Measurements from ENCODE around the gene TBC1D5.

The TBC1D5 gene

DNA sequence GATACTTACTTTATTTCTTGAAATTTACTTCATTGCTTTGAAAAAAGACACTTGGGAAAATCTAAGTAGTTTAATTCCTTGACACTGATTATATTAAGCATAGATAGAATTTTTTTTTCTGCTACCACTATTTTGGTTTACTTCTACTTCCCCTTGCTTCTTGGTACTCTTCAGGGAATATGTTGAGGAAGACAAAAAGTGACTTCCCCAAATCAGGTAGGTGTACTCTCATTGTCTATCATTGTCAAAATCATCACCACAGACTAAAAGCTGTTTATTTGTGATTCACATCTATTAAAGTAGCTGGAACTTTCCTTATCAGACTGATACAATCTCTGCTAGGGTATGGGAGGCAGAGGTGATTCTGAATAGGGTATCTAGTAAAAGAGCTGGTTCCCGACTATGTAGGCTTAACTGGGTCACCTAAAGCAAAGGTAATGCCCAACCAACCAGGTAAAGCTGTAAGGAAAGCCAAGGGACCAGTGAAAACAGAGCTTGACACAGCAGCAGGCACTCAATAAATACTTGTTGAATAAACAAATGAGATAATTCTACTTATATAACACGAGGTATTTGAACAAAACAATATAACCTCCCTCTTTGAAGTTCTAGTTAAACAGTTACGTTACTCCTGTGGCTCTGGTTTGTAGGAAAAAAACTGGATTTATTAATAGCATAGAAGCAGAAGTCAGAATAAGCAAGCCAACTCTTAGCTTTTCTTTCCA lies 510.7 kb downstream of the TBC1D5 start:
- TF ChIP-seq ZFX (IDR thresholded peaks at IDR 0.05): no peak
- TF ChIP-seq, protein P1, sequence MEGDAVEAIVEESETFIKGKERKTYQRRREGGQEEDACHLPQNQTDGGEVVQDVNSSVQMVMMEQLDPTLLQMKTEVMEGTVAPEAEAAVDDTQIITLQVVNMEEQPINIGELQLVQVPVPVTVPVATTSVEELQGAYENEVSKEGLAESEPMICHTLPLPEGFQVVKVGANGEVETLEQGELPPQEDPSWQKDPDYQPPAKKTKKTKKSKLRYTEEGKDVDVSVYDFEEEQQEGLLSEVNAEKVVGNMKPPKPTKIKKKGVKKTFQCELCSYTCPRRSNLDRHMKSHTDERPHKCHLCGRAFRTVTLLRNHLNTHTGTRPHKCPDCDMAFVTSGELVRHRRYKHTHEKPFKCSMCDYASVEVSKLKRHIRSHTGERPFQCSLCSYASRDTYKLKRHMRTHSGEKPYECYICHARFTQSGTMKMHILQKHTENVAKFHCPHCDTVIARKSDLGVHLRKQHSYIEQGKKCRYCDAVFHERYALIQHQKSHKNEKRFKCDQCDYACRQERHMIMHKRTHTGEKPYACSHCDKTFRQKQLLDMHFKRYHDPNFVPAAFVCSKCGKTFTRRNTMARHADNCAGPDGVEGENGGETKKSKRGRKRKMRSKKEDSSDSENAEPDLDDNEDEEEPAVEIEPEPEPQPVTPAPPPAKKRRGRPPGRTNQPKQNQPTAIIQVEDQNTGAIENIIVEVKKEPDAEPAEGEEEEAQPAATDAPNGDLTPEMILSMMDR (conservative IDR thresholded peaks at IDR 0.05): no peak
- no peak overlapping the region for H3K27ac ChIP-seq

DNA sequence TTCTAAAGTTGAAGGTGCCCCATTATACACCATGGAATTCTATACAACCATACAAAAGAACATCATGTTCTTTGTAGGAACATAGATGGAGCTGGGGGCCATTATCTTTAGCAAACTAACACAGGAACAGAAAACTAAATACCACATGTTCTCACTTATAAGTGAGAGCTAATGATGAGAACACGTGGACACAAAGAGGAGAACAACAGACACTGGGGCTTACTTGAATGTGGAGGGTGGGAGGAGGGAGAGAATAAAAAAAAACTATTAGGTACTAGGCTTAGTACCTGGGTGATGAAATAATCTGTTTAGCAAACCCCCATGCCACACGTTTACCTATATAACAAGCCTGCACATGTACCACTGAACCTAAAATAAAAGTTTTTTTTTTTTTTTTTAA lies 515.0 kb downstream of the TBC1D5 start:
- TF ChIP-seq, protein P1 (conservative IDR thresholded peaks at IDR 0.05): no peak
- TF ChIP-seq ZFX (IDR thresholded peaks at IDR 0.05): no peak
- H3K27ac ChIP-seq: no peak overlapping the region

GRCh38 chr3:17221529-17221928 lies 520.9 kb downstream of the TBC1D5 start:
- no peak overlapping the region for H3K27ac ChIP-seq
- TF ChIP-seq ZFX (IDR thresholded peaks at IDR 0.05): no peak
- TF ChIP-seq, protein P1 (conservative IDR thresholded peaks at IDR 0.05): no peak

- H3K27ac ChIP-seq: no peak overlapping the region
- TF ChIP-seq, protein P1 (conservative IDR thresholded peaks at IDR 0.05): no peak
- no peak for TF ChIP-seq ZFX (IDR thresholded peaks at IDR 0.05)
These were observed 522.8 kb downstream of the TBC1D5 start for GRCh38 chr3:17219593-17219992.

DNA sequence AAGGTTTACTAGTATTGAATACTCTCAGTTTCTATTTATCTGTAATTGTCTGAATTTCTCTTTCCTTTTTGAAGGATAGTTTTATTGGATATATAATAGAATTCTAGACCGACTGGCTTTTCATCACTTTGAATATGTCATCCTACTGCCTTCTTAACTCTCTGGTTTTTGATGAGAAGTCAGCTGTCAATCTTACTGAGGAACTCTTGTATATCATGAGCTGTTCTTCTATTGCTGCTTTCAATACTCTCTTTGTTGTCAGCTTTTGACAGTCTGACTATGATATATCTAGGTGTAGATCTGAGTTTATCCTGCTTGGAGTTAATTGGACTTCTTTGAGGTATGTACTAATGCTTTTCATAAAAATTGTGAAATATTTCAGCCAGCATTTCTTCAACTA lies 523.8 kb downstream of the TBC1D5 start:
- no peak overlapping the region for H3K27ac ChIP-seq
- TF ChIP-seq, protein P1 (conservative IDR thresholded peaks at IDR 0.05): no peak
- TF ChIP-seq ZFX (IDR thresholded peaks at IDR 0.05): no peak

DNA sequence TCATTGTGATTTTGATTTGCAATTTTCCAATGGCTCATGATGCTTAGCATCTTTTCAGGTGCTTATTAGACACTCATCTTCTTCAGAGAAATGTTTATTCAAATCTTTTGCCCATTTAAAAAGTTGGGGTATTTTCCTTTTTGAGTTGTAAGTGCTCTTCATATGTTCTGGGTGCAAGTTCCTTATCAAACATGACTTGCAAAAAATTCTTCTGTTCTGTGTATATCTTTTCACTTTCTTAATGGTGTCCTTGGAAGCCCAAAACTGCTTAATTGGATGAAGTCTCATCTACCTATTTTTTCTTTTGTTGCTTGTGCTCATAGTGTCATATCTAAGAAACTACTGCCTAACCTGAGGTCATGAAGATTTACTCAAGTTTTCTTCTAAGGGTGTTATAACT lies 524.8 kb downstream of the TBC1D5 start:
- TF ChIP-seq, protein P1 (conservative IDR thresholded peaks at IDR 0.05): no peak
- no peak for TF ChIP-seq ZFX (IDR thresholded peaks at IDR 0.05)
- no peak overlapping the region for H3K27ac ChIP-seq

DNA sequence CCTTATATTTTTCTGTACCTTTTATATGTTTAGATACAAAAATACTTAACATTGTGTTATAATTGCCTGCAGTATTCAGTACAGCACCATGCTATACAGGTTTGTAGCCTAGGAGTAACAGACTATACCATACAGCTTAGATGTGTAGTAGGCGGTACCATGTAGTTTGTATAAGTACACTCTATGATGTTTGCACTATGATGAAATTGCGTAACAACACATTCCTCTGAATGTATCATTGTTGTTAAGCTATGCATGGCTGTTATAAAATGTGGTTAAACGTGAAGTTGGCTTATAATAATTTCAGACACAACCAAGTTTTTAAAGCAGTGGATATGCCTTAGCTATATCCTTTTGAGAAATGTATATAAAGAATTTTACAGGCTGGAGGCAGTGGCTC lies 529.3 kb downstream of the TBC1D5 start:
- TF ChIP-seq ZFX (IDR thresholded peaks at IDR 0.05): no peak
- TF ChIP-seq, protein P1 (conservative IDR thresholded peaks at IDR 0.05): no peak
- H3K27ac ChIP-seq: no peak overlapping the region
